Thyroid gland (tissue), 4 donors: Measurements from ENCODE around the gene TSEN34. TPM values are rescaled to one million over a fixed set of nuclear protein-coding genes. Genes with fewer than 3 reads are reported as not detected.
"Not testable (repeated sequence)": the region's sequence is repeated elsewhere in the genome, so short reads cannot be mapped to it uniquely, and the experiment has no call there.

Experiments
- DNase-seq, 2 donors: peaks; one replicate each; pipeline ENCODE4 v3.0.0-alpha.2; 2019
- H3K27ac ChIP-seq, 3 donors: fragments of 200-600 bp; sonication (generic); 1 replicate in 2 of 3; 2 replicates in 1 of 3; pipeline ENCODE4 v1.5.1; 2016 to 2019; ENCODE audit warnings: mild to moderate bottlenecking in 1 of 3, moderate library complexity in 1 of 3
- H3K27me3 ChIP-seq: fragments of 200-600 bp; sonication (generic); one replicate; pipeline ENCODE4 v1.5.1; 2019
- H3K36me3 ChIP-seq, 2 donors: fragments of 200-600 bp; sonication (generic); one replicate each; pipeline ENCODE4 v1.5.1; 2016 to 2019
- H3K4me1 ChIP-seq, 2 donors: fragments of 200-600 bp; sonication (generic); one replicate each; pipeline ENCODE4 v1.5.1; 2017 to 2019
- H3K4me3 ChIP-seq, 3 donors: fragments of 200-600 bp; sonication (generic); replicated peaks in 1 of 3; 1 replicate in 2 of 3; 2 replicates in 1 of 3; pipeline ENCODE4 v1.5.1; 2016; ENCODE audit warnings: mild to moderate bottlenecking in 1 of 3
- H3K9me3 ChIP-seq: fragments of 200-600 bp; sonication (generic); one replicate; pipeline ENCODE4 v1.5.1; 2017
- CTCF ChIP-seq, 6 experiments: fragments of 200-600 bp in 3 of 6; fragments of 450-650 bp in 3 of 6; sonication (generic) in 3 of 6; IDR thresholded peaks; one replicate each; pipeline ENCODE4 v1.5.1; 2016 to 2019; ENCODE audit warnings: antibody characterized with exemption in 6 of 6, mild to moderate bottlenecking in 2 of 6, inconsistent platforms in 1 of 6, moderate library complexity in 1 of 6
- POLR2A ChIP-seq, 2 donors: fragments of 450-650 bp; IDR thresholded peaks; one replicate each; pipeline ENCODE4 v1.6.1; 2017; ENCODE audit warnings: antibody characterized with exemption in 2 of 2, mild to moderate bottlenecking in 2 of 2, moderate library complexity in 1 of 2
- WGBS, 2 donors: methylation state at CpG; one replicate each; pipeline ENCODE4 v1.1.5; 2017; 5-methylcytosine and 5-hydroxymethylcytosine counted together
- intact Hi-C: fragments of 100-400 bp; cut with DNase I; formaldehyde crosslinking; loops from one replicate; pipeline ENCODE4 v1.15.1; 2023
- total RNA-seq, 4 donors: library from RNA; depleted of rRNA; stranded (reverse); fragments of >200 nt; gene quantifications; one replicate each; pipeline ENCODE4 v1.2.3, GENCODE V29; 2016

The TSEN34 gene
- total RNA-seq, 4 donors from 2014 or later: 58.1 to 102 (median 82.0) TPM

- H3K9me3 ChIP-seq: no peaks in the 10 kb centered on the region
- no peak overlapping the region for H3K4me3 ChIP-seq
- peak; percentile 44 to 62 for DNase-seq
- peaks cover 16 to 40% of the 10 kb centered on the region in 2 donors for H3K4me1 ChIP-seq
- H3K27ac ChIP-seq: no peak overlapping the region
- no peaks in the 10 kb centered on the region for H3K27me3 ChIP-seq
- TF ChIP-seq CTCF (IDR thresholded peaks at IDR 0.05) (no peak), POLR2A (IDR thresholded peaks at IDR 0.05) (no peak)
- WGBS, 2 donors: 16 to 17% methylated on average over 21 to 32 of the region's 37 CpGs
- intact Hi-C loops: loop anchor here (5.0 kb wide), 1 partner anchor 68 kb away; no protein-coding TSS in a partner anchor
- H3K36me3 ChIP-seq: no peaks in the 10 kb centered on the region
Measured at GRCh38 chr19:54164369-54165068, 26.6 kb upstream of the TSEN34 start.

GRCh38 chr19:54165222-54165621 lies 25.9 kb upstream of the TSEN34 start:
- intact Hi-C loops: loop anchor here (5.0 kb wide), 1 partner anchor 67 kb away; no protein-coding TSS in a partner anchor
- TF ChIP-seq POLR2A (IDR thresholded peaks at IDR 0.05) (no peak), CTCF (IDR thresholded peaks at IDR 0.05) (no peak)
- WGBS, 2 donors: 92 to 93% methylated on average over 25 of the region's 25 CpGs
- Histone ChIP-seq H3K4me1 (peaks cover 14 to 38% of the 10 kb centered on the region in 2 donors), H3K27ac (no peak overlapping the region), H3K27me3 (no peaks in the 10 kb centered on the region), H3K36me3 (no peaks in the 10 kb centered on the region), H3K9me3 (no peaks in the 10 kb centered on the region), H3K4me3 (no peak overlapping the region)
- DNase-seq: no peak

GRCh38 chr19:54168174-54168917 lies 22.8 kb upstream of the TSEN34 start:
- no peak overlapping the region for H3K27ac ChIP-seq
- H3K27me3 ChIP-seq: no peaks in the 10 kb centered on the region
- intact Hi-C loops: loop anchor here (5.0 kb wide), 1 partner anchor 64 kb away; no protein-coding TSS in a partner anchor
- H3K4me3 ChIP-seq: no peak overlapping the region
- no peaks in the 10 kb centered on the region for H3K36me3 ChIP-seq
- DNase-seq: peak; percentile 88 to 91
- TF ChIP-seq POLR2A (IDR thresholded peaks at IDR 0.05) (no peak), CTCF (IDR thresholded peaks at IDR 0.05) (peak; percentile 66 to 94 (median 74))
- H3K9me3 ChIP-seq: no peaks in the 10 kb centered on the region
- 35% methylated on average over 23 to 24 of the region's 25 CpGs for WGBS, 2 donors
- peaks cover 1 to 14% of the 10 kb centered on the region in 2 donors for H3K4me1 ChIP-seq

- intact Hi-C loops: loop anchor here (5.0 kb wide), 1 partner anchor 63 kb away; no protein-coding TSS in a partner anchor
- 90% methylated on average over 21 of the region's 21 CpGs for WGBS, 2 donors
- H3K4me3 ChIP-seq: no peak overlapping the region
Measured at GRCh38 chr19:54169149-54169740, 21.9 kb upstream of the TSEN34 start.

GRCh38 chr19:54171736-54172431 lies 19.2 kb upstream of the TSEN34 start:
- peak overlapping the region in 1 of 3 donors; percentile 31 for H3K4me3 ChIP-seq
- intact Hi-C loops, H3K27ac ChIP-seq, H3K4me1 ChIP-seq, H3K9me3 ChIP-seq, H3K36me3 ChIP-seq, H3K27me3 ChIP-seq, DNase-seq: not testable (repeated sequence)
- 76 to 85% methylated on average over 8 to 11 of the region's 23 CpGs for WGBS, 2 donors

More at GRCh38 chr19:54169149-54169740, 21.9 kb upstream of the TSEN34 start:
- TF ChIP-seq CTCF (IDR thresholded peaks at IDR 0.05) (no peak), POLR2A (IDR thresholded peaks at IDR 0.05) (no peak)
- Histone ChIP-seq H3K27ac (no peak overlapping the region), H3K4me1 (peaks cover 3 to 14% of the 10 kb centered on the region in 2 donors), H3K27me3 (no peaks in the 10 kb centered on the region), H3K9me3 (no peaks in the 10 kb centered on the region), H3K36me3 (no peaks in the 10 kb centered on the region)
- no peak for DNase-seq
